ENCODE measurements around the gene GFM2.
"Not testable (repeated sequence)": the region's sequence is repeated elsewhere in the genome, so short reads cannot be mapped to it uniquely, and the experiment has no call there.

- TF ChIP-seq, protein P1, sequence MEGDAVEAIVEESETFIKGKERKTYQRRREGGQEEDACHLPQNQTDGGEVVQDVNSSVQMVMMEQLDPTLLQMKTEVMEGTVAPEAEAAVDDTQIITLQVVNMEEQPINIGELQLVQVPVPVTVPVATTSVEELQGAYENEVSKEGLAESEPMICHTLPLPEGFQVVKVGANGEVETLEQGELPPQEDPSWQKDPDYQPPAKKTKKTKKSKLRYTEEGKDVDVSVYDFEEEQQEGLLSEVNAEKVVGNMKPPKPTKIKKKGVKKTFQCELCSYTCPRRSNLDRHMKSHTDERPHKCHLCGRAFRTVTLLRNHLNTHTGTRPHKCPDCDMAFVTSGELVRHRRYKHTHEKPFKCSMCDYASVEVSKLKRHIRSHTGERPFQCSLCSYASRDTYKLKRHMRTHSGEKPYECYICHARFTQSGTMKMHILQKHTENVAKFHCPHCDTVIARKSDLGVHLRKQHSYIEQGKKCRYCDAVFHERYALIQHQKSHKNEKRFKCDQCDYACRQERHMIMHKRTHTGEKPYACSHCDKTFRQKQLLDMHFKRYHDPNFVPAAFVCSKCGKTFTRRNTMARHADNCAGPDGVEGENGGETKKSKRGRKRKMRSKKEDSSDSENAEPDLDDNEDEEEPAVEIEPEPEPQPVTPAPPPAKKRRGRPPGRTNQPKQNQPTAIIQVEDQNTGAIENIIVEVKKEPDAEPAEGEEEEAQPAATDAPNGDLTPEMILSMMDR (IDR thresholded peaks at IDR 0.05), result not testable (repeated sequence)
- TF ChIP-seq POLR2AphosphoS5 (IDR thresholded peaks at IDR 0.05; ENCODE audit: low read depth, low read length), result not testable (repeated sequence)
Measured at GRCh38 chr5:74679300-74679699, 87.6 kb downstream of the GFM2 start.

Data from Panc1 (cell line).